CD4-positive, alpha-beta T cell treated with Interleukin-4 for 4 hours (primary cell): ENCODE measurements around the gene CRIP2.

Source experiments
- DNase-seq: peaks from one replicate; pipeline ENCODE4 v3.0.0-alpha.2; 2020

CRIP2 gene

GRCh38 chr14:105489542-105490266 lies 15.1 kb downstream of the CRIP2 start:
- DNase-seq, result peak; percentile 90

- no peak for DNase-seq
These were observed 15.6 kb downstream of the CRIP2 start for GRCh38 chr14:105490267-105490571.

- peak; percentile 100 for DNase-seq
These were observed 16.1 kb downstream of the CRIP2 start, which contains the start of gene TEDC1 for GRCh38 chr14:105490572-105491365. TSS of gene TEDC1 (plus strand) at chr14:105491246. CDS start at chr14:105491376, 130 bp downstream.

GRCh38 chr14:105491366-105491973 lies 16.8 kb downstream of the CRIP2 start:
- peak; percentile 83 for DNase-seq

GRCh38 chr14:105492031-105492970 lies 17.7 kb downstream of the CRIP2 start:
- DNase-seq, result peak; percentile 8

GRCh38 chr14:105492971-105493871 lies 18.6 kb downstream of the CRIP2 start:
- peak; percentile 10 for DNase-seq

- peak; percentile 6 for DNase-seq
These were observed 19.4 kb downstream of the CRIP2 start for GRCh38 chr14:105493921-105494605.

- DNase-seq, result no peak
These were observed 19.9 kb downstream of the CRIP2 start for GRCh38 chr14:105494606-105494929.

- DNase-seq, result no peak
These were observed 20.7 kb downstream of the CRIP2 start for GRCh38 chr14:105495101-105495989.

GRCh38 chr14:105495990-105496830 lies 21.6 kb downstream of the CRIP2 start:
- DNase-seq, result no peak

- DNase-seq, result no peak
These were observed 22.4 kb downstream of the CRIP2 start for GRCh38 chr14:105496831-105497591.

GRCh38 chr14:105497671-105498429 lies 23.2 kb downstream of the CRIP2 start:
- DNase-seq, result no peak

- DNase-seq, result no peak
These were observed 24.0 kb downstream of the CRIP2 start for GRCh38 chr14:105498430-105499255.

GRCh38 chr14:105499256-105500035 lies 24.8 kb downstream of the CRIP2 start:
- no peak for DNase-seq

GRCh38 chr14:105500036-105500725 lies 25.6 kb downstream of the CRIP2 start:
- DNase-seq, result no peak
